GM12878 (cell line): Measurements from ENCODE around the gene PLEKHD1. TPM values are rescaled to one million over a fixed set of nuclear protein-coding genes. Genes with fewer than 3 reads are reported as not detected.

ENCODE experiments used
- ATF2 ChIP-seq: IDR thresholded peaks from 2 replicates; pipeline ENCODE4 v1.6.1; 2012; ENCODE audit warnings: low read length, inconsistent platforms
- CUX1 ChIP-seq: IDR thresholded peaks from 2 replicates; pipeline ENCODE4 v1.6.1; 2012; ENCODE audit warnings: improper control_type of control experiment, low read depth, low read length; ENCODE audit not compliant: insufficient replicate concordance
- FOXK2 ChIP-seq: fragments of 450-650 bp; IDR thresholded peaks from 2 replicates; pipeline ENCODE4 v1.6.1; 2017; ENCODE audit warnings: mild to moderate bottlenecking, moderate library complexity
- IKZF2 ChIP-seq, 2 experiments: fragments of 450-650 bp; IDR thresholded peaks; 2 replicates each; pipeline ENCODE4 v1.6.1; 2017; ENCODE audit warnings: mild to moderate bottlenecking in 2 of 2, moderate library complexity in 2 of 2
- NFYB ChIP-seq: IDR thresholded peaks from 2 replicates; pipeline ENCODE4 v1.6.1; 2011; ENCODE audit warnings: low read depth, mild to moderate bottlenecking, low read length, improper control_type of control experiment, moderate library complexity; ENCODE audit not compliant: insufficient read depth
- NKRF ChIP-seq: fragments of 450-650 bp; conservative IDR thresholded peaks from 2 replicates; pipeline ENCODE4 v1.6.1; 2017; ENCODE audit warnings: mild to moderate bottlenecking, moderate library complexity
- RBBP5 ChIP-seq: fragments of 200-600 bp; sonication (generic); conservative IDR thresholded peaks from 2 replicates; pipeline ENCODE4 v1.6.1; 2016
- RELA ChIP-seq: fragments of 450-650 bp; IDR thresholded peaks from 2 replicates; pipeline ENCODE4 v1.8.0; 2014; ENCODE audit warnings: borderline replicate concordance; ENCODE audit not compliant: partially characterized antibody
- SMC3 ChIP-seq: IDR thresholded peaks from 2 replicates; pipeline ENCODE4 v1.6.1; 2011; ENCODE audit warnings: low read length, improper control_type of control experiment, borderline replicate concordance
- YBX1 ChIP-seq: fragments of 450-650 bp; IDR thresholded peaks from 2 replicates; pipeline ENCODE4 v1.6.1; 2016; ENCODE audit warnings: antibody characterized with exemption
- ZNF687 ChIP-seq: fragments of 450-650 bp; IDR thresholded peaks from 2 replicates; pipeline ENCODE4 v1.6.1; 2017; ENCODE audit warnings: mild to moderate bottlenecking, moderate library complexity
- polyA plus RNA-seq, 11 experiments: library from polyadenylated mRNA; depleted of rRNA in 4 of 11; unstranded in 6 of 11; stranded (reverse) in 5 of 11; fragments of >200 nt; fragmentation: Nextera tagmentation in 4 of 11; fragmentation: Illumina TruSeq in 1 of 11; extraction: Ambion mirVana in 4 of 11; extraction: Trizol in 1 of 11; gene quantifications; 1 replicate in 1 of 11; 2 replicates in 10 of 11; pipeline versions ENCODE4 v1.2.1 to v1.2.3, GENCODE V29; 2011 to 2016; ENCODE audit warnings: inconsistent platforms in 2 of 11, missing spikeins in 2 of 11, low read depth in 1 of 11
- total RNA-seq, 4 experiments: library from RNA; depleted of rRNA in 3 of 4; stranded (reverse); fragments of >200 nt in 3 of 4; fragmentation: Illumina TruSeq in 1 of 4; extraction: Trizol in 1 of 4; gene quantifications; 2 replicates each; pipeline versions ENCODE4 v1.2.1 to v1.2.3, GENCODE V29; 2013 to 2021
- TF ChIP-seq, protein P1 (sequence below): fragments of 450-650 bp; IDR thresholded peaks from 2 replicates; pipeline ENCODE4 v1.6.1; 2018; ENCODE audit warnings: mild to moderate bottlenecking, low read depth, moderate library complexity; ENCODE audit not compliant: partially characterized antibody
- TF ChIP-seq, protein P2 (sequence below): IDR thresholded peaks from 2 replicates; pipeline ENCODE4 v1.6.1; 2011; ENCODE audit warnings: low read depth, mild to moderate bottlenecking, low read length, moderate library complexity, borderline replicate concordance; ENCODE audit errors: extremely low read depth

The PLEKHD1 gene
- total and polyA plus RNA-seq, 10 of the 15 experiments (the other 5 are each of a cell fraction or from before 2014, with no cell fraction given) = 0.01 to 0.08 (median 0.04) TPM; not detected in 6

- TF ChIP-seq ZNF687 (peak; percentile 70), FOXK2 (no peak), NKRF (no peak), YBX1 (no peak), SMC3 (peak; percentile 18; the same call in 1 of the 2 replicates), RBBP5 (no peak), CUX1 (no peak), IKZF2 (IDR thresholded peaks at IDR 0.05) (peak; percentile 31 to 48; a peak in 2 of 4 replicates), ATF2 (peak; percentile 48; the same call in 1 of the 2 replicates), NFYB (no peak), RELA (no peak)
- TF ChIP-seq, protein P1, sequence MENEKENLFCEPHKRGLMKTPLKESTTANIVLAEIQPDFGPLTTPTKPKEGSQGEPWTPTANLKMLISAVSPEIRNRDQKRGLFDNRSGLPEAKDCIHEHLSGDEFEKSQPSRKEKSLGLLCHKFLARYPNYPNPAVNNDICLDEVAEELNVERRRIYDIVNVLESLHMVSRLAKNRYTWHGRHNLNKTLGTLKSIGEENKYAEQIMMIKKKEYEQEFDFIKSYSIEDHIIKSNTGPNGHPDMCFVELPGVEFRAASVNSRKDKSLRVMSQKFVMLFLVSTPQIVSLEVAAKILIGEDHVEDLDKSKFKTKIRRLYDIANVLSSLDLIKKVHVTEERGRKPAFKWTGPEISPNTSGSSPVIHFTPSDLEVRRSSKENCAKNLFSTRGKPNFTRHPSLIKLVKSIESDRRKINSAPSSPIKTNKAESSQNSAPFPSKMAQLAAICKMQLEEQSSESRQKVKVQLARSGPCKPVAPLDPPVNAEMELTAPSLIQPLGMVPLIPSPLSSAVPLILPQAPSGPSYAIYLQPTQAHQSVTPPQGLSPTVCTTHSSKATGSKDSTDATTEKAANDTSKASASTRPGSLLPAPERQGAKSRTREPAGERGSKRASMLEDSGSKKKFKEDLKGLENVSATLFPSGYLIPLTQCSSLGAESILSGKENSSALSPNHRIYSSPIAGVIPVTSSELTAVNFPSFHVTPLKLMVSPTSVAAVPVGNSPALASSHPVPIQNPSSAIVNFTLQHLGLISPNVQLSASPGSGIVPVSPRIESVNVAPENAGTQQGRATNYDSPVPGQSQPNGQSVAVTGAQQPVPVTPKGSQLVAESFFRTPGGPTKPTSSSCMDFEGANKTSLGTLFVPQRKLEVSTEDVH = no peak
- TF ChIP-seq, protein P2, sequence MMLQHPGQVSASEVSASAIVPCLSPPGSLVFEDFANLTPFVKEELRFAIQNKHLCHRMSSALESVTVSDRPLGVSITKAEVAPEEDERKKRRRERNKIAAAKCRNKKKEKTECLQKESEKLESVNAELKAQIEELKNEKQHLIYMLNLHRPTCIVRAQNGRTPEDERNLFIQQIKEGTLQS = no peak
These were observed 42.6 kb upstream of the PLEKHD1 start (continued) for GRCh38 chr14:69441948-69442347.
